DOHH2 (cell line): ENCODE data around the gene RAMP2.

Source experiments
- H3F3A ChIP-seq: fragments of 200-600 bp; sonication (generic), shearing (Covaris generic); 2 replicates; pipeline ENCODE4 v1.6.0; 2016; ENCODE audit warnings: antibody characterized with exemption, mild to moderate bottlenecking; ENCODE audit not compliant: control insufficient read depth, insufficient read depth
- H3K27ac ChIP-seq: fragments of 200-600 bp; sonication (generic); 2 replicates; pipeline ENCODE4 v1.5.1; 2014; ENCODE audit warnings: low read depth, mild to moderate bottlenecking, low read length, moderate library complexity
- H3K27me3 ChIP-seq: fragments of 200-600 bp; sonication (generic); 2 replicates; pipeline ENCODE4 v1.6.1; 2014; ENCODE audit warnings: mild to moderate bottlenecking, low read length, mixed read lengths; ENCODE audit not compliant: control insufficient read depth
- H3K36me3 ChIP-seq: fragments of 200-600 bp; sonication (generic); 2 replicates; pipeline ENCODE4 v1.6.1; 2014; ENCODE audit warnings: mild to moderate bottlenecking, low read length, moderate library complexity, mixed read lengths; ENCODE audit not compliant: control insufficient read depth
- H3K4me1 ChIP-seq: fragments of 200-600 bp; sonication (generic); 2 replicates; pipeline ENCODE4 v1.6.1; 2014; ENCODE audit warnings: mild to moderate bottlenecking, low read length, mixed read lengths; ENCODE audit not compliant: control insufficient read depth
- H3K4me2 ChIP-seq: fragments of 200-600 bp; sonication (generic); 2 replicates; pipeline ENCODE4 v1.6.0; 2014; ENCODE audit warnings: mild to moderate bottlenecking, low read length, moderate library complexity
- H3K4me3 ChIP-seq: fragments of 200-600 bp; sonication (generic); 2 replicates; pipeline ENCODE4 v1.5.1; 2014; ENCODE audit warnings: mild to moderate bottlenecking, low read length, mixed read lengths
- H3K79me2 ChIP-seq: fragments of 200-600 bp; sonication (generic); 2 replicates; pipeline ENCODE4 v1.6.1; 2014; ENCODE audit warnings: mild to moderate bottlenecking, low read length, mixed read lengths; ENCODE audit not compliant: control insufficient read depth
- H3K9me2 ChIP-seq: fragments of 200-600 bp; sonication (generic); replicated peaks from 2 replicates; pipeline ENCODE4 v1.6.1; 2014; ENCODE audit warnings: mild to moderate bottlenecking, low read length, mixed read lengths; ENCODE audit not compliant: control insufficient read depth
- H3K9me3 ChIP-seq: fragments of 200-600 bp; sonication (generic); 2 replicates; pipeline ENCODE4 v1.6.1; 2014; ENCODE audit warnings: antibody characterized with exemption, low read length, mixed read lengths; ENCODE audit not compliant: control insufficient read depth, insufficient read depth
- H4K20me1 ChIP-seq: fragments of 200-600 bp; sonication (generic); 2 replicates; pipeline ENCODE4 v1.6.0; 2014; ENCODE audit warnings: low read depth, mild to moderate bottlenecking, antibody characterized with exemption, low read length, moderate library complexity; ENCODE audit not compliant: control insufficient read depth, insufficient read depth
- CTCF ChIP-seq: fragments of 200-600 bp; sonication (generic); IDR thresholded peaks from one replicate; pipeline ENCODE4 v1.5.1; 2014; ENCODE audit warnings: antibody characterized with exemption, mild to moderate bottlenecking, low read depth, low read length; ENCODE audit not compliant: poor library complexity, severe bottlenecking
- EZH2phosphoT487 ChIP-seq: fragments of 200-600 bp; sonication (generic); IDR thresholded peaks from 2 replicates; pipeline ENCODE4 v1.6.1; 2017; ENCODE audit warnings: borderline replicate concordance, mild to moderate bottlenecking, antibody characterized with exemption, low read length, moderate library complexity, mixed read lengths

Gene RAMP2

DNA sequence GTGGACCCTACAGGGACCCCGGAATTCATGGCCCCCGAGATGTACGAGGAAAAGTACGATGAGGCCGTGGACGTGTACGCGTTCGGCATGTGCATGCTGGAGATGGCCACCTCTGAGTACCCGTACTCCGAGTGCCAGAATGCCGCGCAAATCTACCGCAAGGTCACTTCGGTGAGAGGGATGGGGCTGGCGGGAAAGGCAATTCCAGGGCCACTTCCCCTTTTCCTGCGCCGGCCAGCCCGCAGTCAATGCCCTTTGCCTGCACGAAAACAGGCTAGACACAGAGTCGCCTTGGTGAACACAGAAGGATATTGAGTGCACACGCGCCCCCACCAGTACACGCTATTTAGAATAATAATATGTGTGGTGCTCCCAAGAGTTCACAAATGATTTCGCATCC, 23.4 kb downstream of the RAMP2 start:
- Histone ChIP-seq H3K36me3 (peaks cover 4% of the 10 kb centered on the region), H4K20me1 (no peaks in the 10 kb centered on the region), H3K4me1 (no peaks in the 10 kb centered on the region), H3K27me3 (peaks cover 46% of the 10 kb centered on the region), H3K9me3 (no peaks in the 10 kb centered on the region), H3K9me2 (no peaks in the 10 kb centered on the region), H3K79me2 (no peaks in the 10 kb centered on the region), H3K4me2 (no peak overlapping the region), H3F3A (no peaks in the 10 kb centered on the region; the same call in 1 of the 2 replicates), H3K4me3 (no peak overlapping the region), H3K27ac (no peak overlapping the region)
- TF ChIP-seq EZH2phosphoT487: no peak
- no peak for TF ChIP-seq CTCF

GRCh38 chr17:42784811-42785592, 24.0 kb downstream of the RAMP2 start:
- no peaks in the 10 kb centered on the region for H3K4me1 ChIP-seq
- no peaks in the 10 kb centered on the region for H3F3A ChIP-seq
- no peaks in the 10 kb centered on the region for H3K36me3 ChIP-seq
- H4K20me1 ChIP-seq: no peaks in the 10 kb centered on the region
- H3K9me3 ChIP-seq: no peaks in the 10 kb centered on the region
- no peaks in the 10 kb centered on the region for H3K9me2 ChIP-seq
- no peak overlapping the region for H3K4me2 ChIP-seq
- TF ChIP-seq EZH2phosphoT487 (no peak), CTCF (no peak)
- no peaks in the 10 kb centered on the region for H3K79me2 ChIP-seq
- no peak overlapping the region for H3K4me3 ChIP-seq
- no peak overlapping the region for H3K27ac ChIP-seq
- H3K27me3 ChIP-seq: peaks cover 46% of the 10 kb centered on the region

DNA sequence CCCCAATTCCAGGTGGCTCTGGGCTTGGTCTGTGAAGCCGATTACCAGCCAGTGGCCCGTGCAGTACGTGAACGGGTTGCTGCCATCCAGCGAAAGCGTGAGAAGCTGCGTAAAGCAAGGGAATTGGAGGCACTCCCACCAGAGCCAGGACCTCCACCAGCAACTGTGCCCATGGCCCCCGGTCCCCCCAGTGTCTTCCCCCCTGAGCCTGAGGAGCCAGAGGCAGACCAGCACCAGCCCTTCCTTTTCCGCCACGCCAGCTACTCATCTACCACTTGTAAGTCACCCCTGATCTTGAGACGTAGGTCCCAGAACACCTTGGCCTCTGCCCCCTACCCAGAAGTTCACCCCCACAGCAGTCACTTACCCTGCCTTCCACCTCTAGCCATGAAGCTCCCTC, 26.2 kb downstream of the RAMP2 start:
- TF ChIP-seq CTCF (no peak), EZH2phosphoT487 (no peak)
- Histone ChIP-seq H3K36me3 (no peaks in the 10 kb centered on the region), H4K20me1 (no peaks in the 10 kb centered on the region), H3K27ac (no peak overlapping the region), H3K79me2 (no peaks in the 10 kb centered on the region), H3K4me2 (no peak overlapping the region), H3K9me2 (no peaks in the 10 kb centered on the region), H3K9me3 (no peaks in the 10 kb centered on the region), H3K4me1 (no peaks in the 10 kb centered on the region), H3K27me3 (peaks cover 45% of the 10 kb centered on the region), H3K4me3 (no peak overlapping the region), H3F3A (no peaks in the 10 kb centered on the region)
